Upper lobe of left lung (tissue), 6 donors: Measurements from ENCODE around the gene CRNKL1. TPM values are rescaled to one million over a fixed set of nuclear protein-coding genes. Genes with fewer than 3 reads are reported as not detected.

Source experiments
- ATAC-seq, 2 donors: fragments of 200-7000 bp; cut with Tn5 transposase; one replicate each; pipeline ENCODE4 v1.9.1; 2022; ENCODE audit warnings: mild to moderate bottlenecking in 2 of 2, moderate library complexity in 2 of 2; ENCODE audit not compliant: low FRiP score in 2 of 2
- DNase-seq, 2 donors: peaks; one replicate each; pipeline ENCODE4 v3.0.0-alpha.2; 2019 to 2020
- H3K27ac ChIP-seq, 4 donors: fragments of 200-600 bp; sonication (generic); one replicate each; pipeline ENCODE4 v1.5.1; 2016 to 2019
- H3K27me3 ChIP-seq, 4 donors: fragments of 200-600 bp; sonication (generic); one replicate each; pipeline ENCODE4 v1.5.1; 2017 to 2019
- H3K36me3 ChIP-seq, 4 donors: fragments of 200-600 bp; sonication (generic); one replicate each; pipeline ENCODE4 v1.5.1; 2016 to 2019
- H3K4me1 ChIP-seq, 4 donors: fragments of 200-600 bp; sonication (generic); one replicate each; pipeline ENCODE4 v1.5.1; 2018 to 2019
- H3K4me3 ChIP-seq, 4 donors: fragments of 200-600 bp; sonication (generic); one replicate each; pipeline ENCODE4 v1.5.1; 2017 to 2019; ENCODE audit warnings: mild to moderate bottlenecking in 2 of 4, moderate library complexity in 1 of 4
- H3K9me3 ChIP-seq, 4 donors: fragments of 200-600 bp; sonication (generic); one replicate each; pipeline ENCODE4 v1.5.1; 2018 to 2019
- CTCF ChIP-seq, 6 experiments: fragments of 450-650 bp in 4 of 6; fragments of 200-600 bp in 2 of 6; sonication (generic) in 2 of 6; IDR thresholded peaks; one replicate each; pipeline ENCODE4 v1.5.1; 2016 to 2019; ENCODE audit warnings: antibody characterized with exemption in 6 of 6
- EP300 ChIP-seq, 4 donors: sonication (generic); formaldehyde crosslinking; IDR thresholded peaks; one replicate each; pipeline ENCODE4 v1.5.1; 2017; ENCODE audit warnings: antibody characterized with exemption in 4 of 4, control low read depth in 2 of 4
- POLR2A ChIP-seq, 4 donors: fragments of 450-650 bp; IDR thresholded peaks; one replicate each; pipeline ENCODE4 v1.5.1; 2016 to 2017; ENCODE audit warnings: antibody characterized with exemption in 4 of 4, mild to moderate bottlenecking in 2 of 4
- POLR2AphosphoS5 ChIP-seq, 2 donors: sonication (generic); formaldehyde crosslinking; IDR thresholded peaks; one replicate each; pipeline ENCODE4 v1.5.1; 2017; ENCODE audit warnings: antibody characterized with exemption in 2 of 2
- WGBS, 2 donors: methylation state at CpG; one replicate each; pipeline ENCODE4 v1.1.5; 2017 to 2018; 5-methylcytosine and 5-hydroxymethylcytosine counted together
- total RNA-seq, 6 donors: library from RNA; depleted of rRNA in 4 of 6; stranded (reverse); fragments of >200 nt in 4 of 6; gene quantifications; one replicate each; pipeline versions ENCODE4 v1.1.0 to v1.2.1, GENCODE V29; 2016 to 2021
- donor health status: DM: no; HTN: no; CAD: no; lungs with moderate emphysema.
- donor health status: DM: no; HTN: yes; CAD: no; lungs with severe emphysema.

CRNKL1 gene
- total RNA-seq, 6 donors from 2014 or later = 13.5 to 44.0 (median 18.4) TPM

GRCh38 chr20:20019123-20019522 lies 33.1 kb downstream of the CRNKL1 start:
- no peak for TF ChIP-seq POLR2AphosphoS5 (IDR thresholded peaks at IDR 0.05)
- TF ChIP-seq EP300 (IDR thresholded peaks at IDR 0.05) = no peak
- no peak for TF ChIP-seq CTCF (IDR thresholded peaks at IDR 0.05)
- TF ChIP-seq POLR2A (IDR thresholded peaks at IDR 0.05) = no peak
- DNase-seq (no peak), ATAC-seq (no peak)
- WGBS, 2 donors = 61 to 72% methylated on average over 2 of the region's 2 CpGs
- H3K4me1 ChIP-seq = peaks cover 25 to 63% (median 44%) of the 10 kb centered on the region in 4 donors
- H3K27me3 ChIP-seq = no peaks in the 10 kb centered on the region
- H3K9me3 ChIP-seq = no peaks in the 10 kb centered on the region
- H3K27ac ChIP-seq = no peak overlapping the region
- H3K36me3 ChIP-seq = peaks cover 0 to 13% (median 0%) of the 10 kb centered on the region in 4 donors
- H3K4me3 ChIP-seq = peak overlapping the region in 1 of 4 donors; percentile 83

GRCh38 chr20:20018366-20018765 lies 33.9 kb downstream of the CRNKL1 start:
- TF ChIP-seq POLR2AphosphoS5 (IDR thresholded peaks at IDR 0.05) (no peak), POLR2A (IDR thresholded peaks at IDR 0.05) (no peak), EP300 (IDR thresholded peaks at IDR 0.05) (no peak), CTCF (IDR thresholded peaks at IDR 0.05) (no peak)
- no peak for ATAC-seq
- Histone ChIP-seq H3K27ac (no peak overlapping the region), H3K27me3 (no peaks in the 10 kb centered on the region), H3K4me3 (peak overlapping the region in 3 of 4 donors; percentile 83 to 100 (median 88)), H3K36me3 (peaks cover 0 to 11% (median 0%) of the 10 kb centered on the region in 4 donors), H3K9me3 (no peaks in the 10 kb centered on the region), H3K4me1 (peaks cover 25 to 63% (median 46%) of the 10 kb centered on the region in 4 donors)
- no peak for DNase-seq
- 86 to 93% methylated on average over 8 of the region's 8 CpGs for WGBS, 2 donors

- peaks cover 25 to 63% (median 46%) of the 10 kb centered on the region in 4 donors for H3K4me1 ChIP-seq
- DNase-seq = no peak
Measured at GRCh38 chr20:20017844-20018185, 34.5 kb downstream of the CRNKL1 start.

GRCh38 chr20:20017001-20017843 lies 35.0 kb downstream of the CRNKL1 start, which contains the start of gene NAA20:
NAA20 (plus strand) TSS chr20:20017362; CDS start chr20:20017397, 35 bp downstream.
- H3K4me3 ChIP-seq = peak within 1 kb of the TSS; percentile 78 to 100 (median 86)
- ATAC-seq = peak; percentile 97 to 99
- peaks cover 0 to 3% (median 0%) of the 10 kb centered on the region in 4 donors for H3K36me3 ChIP-seq
- no peaks in the 10 kb centered on the region for H3K27me3 ChIP-seq
- TF ChIP-seq POLR2A (IDR thresholded peaks at IDR 0.05) (peak in 1 of 4 donors; percentile 67), EP300 (IDR thresholded peaks at IDR 0.05) (no peak), CTCF (IDR thresholded peaks at IDR 0.05) (peak; percentile 87 to 96 (median 94)), POLR2AphosphoS5 (IDR thresholded peaks at IDR 0.05) (peak; percentile 67)
- DNase-seq = peak; percentile 97 to 98
- H3K27ac ChIP-seq = peak within 1 kb of the TSS; percentile 69 to 82 (median 80)
- no peaks in the 10 kb centered on the region for H3K9me3 ChIP-seq
- peaks cover 25 to 66% (median 46%) of the 10 kb centered on the region in 4 donors for H3K4me1 ChIP-seq
- 0 to 1% methylated on average over 13 to 17 of the region's 81 CpGs for WGBS, 2 donors

More at GRCh38 chr20:20017844-20018185, 34.5 kb downstream of the CRNKL1 start:
- TF ChIP-seq POLR2A (IDR thresholded peaks at IDR 0.05) = no peak
- TF ChIP-seq EP300 (IDR thresholded peaks at IDR 0.05) = no peak
- no peak for TF ChIP-seq CTCF (IDR thresholded peaks at IDR 0.05)
- TF ChIP-seq POLR2AphosphoS5 (IDR thresholded peaks at IDR 0.05) = no peak
- Histone ChIP-seq H3K27ac (peak overlapping the region; percentile 69 to 82 (median 80)), H3K4me3 (peak overlapping the region; percentile 78 to 100 (median 86)), H3K36me3 (peaks cover 0 to 5% (median 0%) of the 10 kb centered on the region in 4 donors), H3K9me3 (no peaks in the 10 kb centered on the region), H3K27me3 (no peaks in the 10 kb centered on the region)
- ATAC-seq = peak in 1 of 2 donors; percentile 2
- WGBS, 2 donors = 5 to 9% methylated on average over 6 to 12 of the region's 17 CpGs
